NCI-H460 (cell line): ENCODE measurements around the gene TUBB8. TPM values are rescaled to one million over a fixed set of nuclear protein-coding genes. Genes with fewer than 3 reads are reported as not detected.
"Not testable (repeated sequence)": the region's sequence is repeated elsewhere in the genome, so short reads cannot be mapped to it uniquely, and the experiment has no call there.

ENCODE experiments used
- DNase-seq: peaks from one replicate; pipeline ENCODE4 v3.0.0-alpha.2; 2016; ENCODE audit warnings: low read depth; ENCODE audit errors: extremely low read depth
- total RNA-seq: library from RNA; depleted of rRNA; stranded (reverse); fragments of >200 nt; shearing (Covaris generic); gene quantifications from 2 replicates; pipeline ENCODE4 v1.2.3, GENCODE V29; 2014; rRNA removed

TUBB8 gene
- total RNA-seq, 1 experiment from 2014 or later, result not detected

- DNase-seq, result not testable (repeated sequence)
Measured at GRCh38 chr10:49926-50325, 830 bp upstream of the TUBB8 start.

- not testable (repeated sequence) for DNase-seq
Measured at GRCh38 chr10:47864-48263, 1.2 kb downstream of the TUBB8 start.

- DNase-seq, result not testable (repeated sequence)
Measured at GRCh38 chr10:13315-13635, 35.8 kb downstream of the TUBB8 start.

- not testable (repeated sequence) for DNase-seq
Measured at GRCh38 chr10:12444-13314, 36.4 kb downstream of the TUBB8 start.

GRCh38 chr10:11260-11659 is 37.8 kb downstream of the TUBB8 start:
- DNase-seq, result not testable (repeated sequence)

- DNase-seq, result not testable (repeated sequence)
Measured at GRCh38 chr10:10261-10971, 38.7 kb downstream of the TUBB8 start.

Other genes with a start within 250 kb of the TUBB8 start
- 49.1 and 53.0 TPM in 2 replicates for gene ZMYND11, start 86.2 kb upstream of the TUBB8 start, total RNA-seq